ENCODE measurements around the gene RNF8. TPM values are rescaled to one million over a fixed set of nuclear protein-coding genes. Genes with fewer than 3 reads are reported as not detected.

The RNF8 gene
- total RNA-seq, 1 experiment from 2014 or later = 17.7 TPM

DNA sequence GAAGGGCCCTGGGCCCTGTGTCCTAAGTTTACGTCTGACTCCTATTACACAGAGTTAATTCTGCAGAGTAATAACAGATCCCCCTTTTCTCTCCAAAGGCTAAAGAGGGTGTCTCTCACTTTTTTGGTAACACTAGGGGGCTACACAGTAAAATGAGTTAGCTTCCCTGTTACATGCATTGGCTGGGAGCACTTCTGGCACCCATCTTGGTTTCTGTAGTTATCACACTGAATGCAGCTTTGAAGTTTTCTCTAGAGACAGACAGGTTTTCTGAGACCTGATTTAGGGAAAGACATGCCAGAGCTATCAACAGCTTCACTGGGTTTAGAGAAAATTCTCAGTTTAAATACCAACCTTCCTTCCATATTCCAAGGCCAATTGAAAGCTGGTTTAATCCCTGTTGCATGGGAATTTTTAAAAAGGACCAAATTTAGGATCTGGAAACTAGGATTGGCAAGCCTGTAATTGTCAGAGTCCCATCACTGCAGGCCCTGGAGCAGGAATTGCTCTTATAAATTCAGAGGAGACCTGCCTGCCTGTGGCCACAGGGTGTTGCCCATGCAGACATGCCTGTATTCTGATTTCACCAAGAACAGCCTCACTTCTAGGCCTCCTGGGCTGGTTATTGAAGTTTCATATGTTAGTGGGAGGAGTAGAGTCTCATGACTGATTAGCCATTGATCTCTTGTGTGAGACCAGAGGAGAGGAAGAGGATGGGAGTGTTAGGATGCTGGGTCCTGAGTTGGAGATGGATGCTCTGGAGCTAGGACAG, 29.4 kb downstream of the RNF8 start:
- TF ChIP-seq CTCF (IDR thresholded peaks at IDR 0.05; ENCODE audit: insufficient read depth in 1 of 2, low read depth in 1 of 2, low read length in 1 of 2, severe bottlenecking in 1 of 2, unreplicated experiment in 1 of 2) = no peak
- H3K4me1 ChIP-seq = peaks cover 25% of the 10 kb centered on the region
- no peaks in the 10 kb centered on the region for H3K36me3 ChIP-seq (ENCODE audit: control insufficient read depth, insufficient read depth, low read length)
- H3K27me3 Mint-ChIP-seq (ENCODE audit: insufficient read depth, unreplicated experiment) = no peaks in the 10 kb centered on the region
- no peak overlapping the region for H3K27ac Mint-ChIP-seq (ENCODE audit: unreplicated experiment)
- intact Hi-C loops (cut with micrococcal nuclease; ENCODE audit: unreplicated experiment) = loop anchor here (5.0 kb wide), 2 partner anchors 94 to 184 kb away; no protein-coding TSS in a partner anchor
- H3K4me1 Mint-ChIP-seq (ENCODE audit: low read depth, unreplicated experiment) = peaks cover 16% of the 10 kb centered on the region
- no peak overlapping the region for H3K4me3 Mint-ChIP-seq (ENCODE audit: unreplicated experiment)
- H3K27me3 ChIP-seq (replicated peaks; ENCODE audit: control insufficient read depth, insufficient read depth, low read length) = no peaks in the 10 kb centered on the region
- DNase-seq = no peak
- ChIA-PET CTCF (interaction anchor here (0.5 to 1.5 kb wide), 2 partner anchors 17 to 54 kb away, joined by 3 to 6 read pairs; no protein-coding TSS in a partner anchor), POLR2A (no interaction called here)
- no peaks in the 10 kb centered on the region for H3K9me3 Mint-ChIP-seq (ENCODE audit: unreplicated experiment)
- no TSS peak for BruUV-seq (replicated peaks)
- no peaks in the 10 kb centered on the region for H3K9me3 ChIP-seq
- H3K36me3 Mint-ChIP-seq (ENCODE audit: insufficient read depth, unreplicated experiment) = peaks cover 22% of the 10 kb centered on the region
- H3K4me3 ChIP-seq (ENCODE audit: low read depth, low read length) = no peak overlapping the region

GRCh38 chr6:37388578-37388977, 34.8 kb downstream of the RNF8 start:
- Histone ChIP-seq H3K4me3 (ENCODE audit: low read depth, low read length) (no peak overlapping the region), H3K9me3 (no peaks in the 10 kb centered on the region), H3K27me3 (replicated peaks; ENCODE audit: control insufficient read depth, insufficient read depth, low read length) (no peaks in the 10 kb centered on the region), H3K36me3 (ENCODE audit: control insufficient read depth, insufficient read depth, low read length) (no peaks in the 10 kb centered on the region), H3K4me1 (no peaks in the 10 kb centered on the region)
- TF ChIP-seq CTCF (IDR thresholded peaks at IDR 0.05; ENCODE audit: insufficient read depth in 1 of 2, low read depth in 1 of 2, low read length in 1 of 2, severe bottlenecking in 1 of 2, unreplicated experiment in 1 of 2) = no peak
- DNase-seq = no peak
- ChIA-PET CTCF (interaction anchor here (0.6 kb wide), 1 partner anchor 85 kb away, joined by 3 read pairs; no protein-coding TSS in a partner anchor), POLR2A (no interaction called here)
- no TSS peak for BruUV-seq (replicated peaks)
- H3K27me3 Mint-ChIP-seq (ENCODE audit: insufficient read depth, unreplicated experiment) = no peaks in the 10 kb centered on the region
- no peak overlapping the region for H3K4me3 Mint-ChIP-seq (ENCODE audit: unreplicated experiment)
- no peak overlapping the region for H3K27ac Mint-ChIP-seq (ENCODE audit: unreplicated experiment)
- H3K9me3 Mint-ChIP-seq (ENCODE audit: unreplicated experiment) = no peaks in the 10 kb centered on the region
- intact Hi-C loops (cut with micrococcal nuclease; ENCODE audit: unreplicated experiment) = no loop called here
- H3K36me3 Mint-ChIP-seq (ENCODE audit: insufficient read depth, unreplicated experiment) = peaks cover 5% of the 10 kb centered on the region
- no peaks in the 10 kb centered on the region for H3K4me1 Mint-ChIP-seq (ENCODE audit: low read depth, unreplicated experiment)

DNA sequence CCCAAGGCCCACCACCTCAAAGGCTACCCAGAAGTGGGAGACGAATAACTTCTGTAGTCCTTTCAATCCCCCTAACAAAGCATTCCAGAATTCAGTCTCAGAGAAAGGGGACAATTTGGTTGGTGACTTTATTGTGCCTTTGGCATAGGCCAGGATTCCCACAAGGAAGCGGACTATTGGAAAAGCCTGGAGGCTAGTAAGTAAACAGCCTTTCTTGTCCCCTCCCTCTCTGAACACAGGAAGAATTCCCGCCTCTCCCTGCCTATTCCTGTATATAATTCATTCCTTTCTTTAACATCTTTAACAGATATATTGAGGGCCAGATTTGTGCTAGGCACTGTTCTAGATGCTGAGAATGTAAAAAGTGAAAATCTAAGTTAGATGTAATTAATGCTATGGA, 36.1 kb downstream of the RNF8 start:
- no peak overlapping the region for H3K27ac Mint-ChIP-seq (ENCODE audit: unreplicated experiment)
- CTCF ChIA-PET = no interaction called here

More for the DNA sequence above, 36.1 kb downstream of the RNF8 start:
- TF ChIP-seq CTCF (IDR thresholded peaks at IDR 0.05; ENCODE audit: insufficient read depth in 1 of 2, low read depth in 1 of 2, low read length in 1 of 2, severe bottlenecking in 1 of 2, unreplicated experiment in 1 of 2) = no peak
- H3K27me3 Mint-ChIP-seq (ENCODE audit: insufficient read depth, unreplicated experiment) = no peaks in the 10 kb centered on the region
- Histone ChIP-seq H3K4me3 (ENCODE audit: low read depth, low read length) (no peak overlapping the region), H3K4me1 (no peaks in the 10 kb centered on the region), H3K36me3 (ENCODE audit: control insufficient read depth, insufficient read depth, low read length) (no peaks in the 10 kb centered on the region), H3K27me3 (replicated peaks; ENCODE audit: control insufficient read depth, insufficient read depth, low read length) (no peaks in the 10 kb centered on the region), H3K9me3 (no peaks in the 10 kb centered on the region)
- H3K36me3 Mint-ChIP-seq (ENCODE audit: insufficient read depth, unreplicated experiment) = peaks cover 5% of the 10 kb centered on the region
- BruUV-seq (replicated peaks) = no TSS peak
- no peaks in the 10 kb centered on the region for H3K9me3 Mint-ChIP-seq (ENCODE audit: unreplicated experiment)
- POLR2A ChIA-PET = no interaction called here
- H3K4me1 Mint-ChIP-seq (ENCODE audit: low read depth, unreplicated experiment) = no peaks in the 10 kb centered on the region
- intact Hi-C loops (cut with micrococcal nuclease; ENCODE audit: unreplicated experiment) = no loop called here
- no peak for DNase-seq
- no peak overlapping the region for H3K4me3 Mint-ChIP-seq (ENCODE audit: unreplicated experiment)

Measured in Caco-2 (cell line).